GM19043 (cell line): ENCODE measurements around the gene XKR3.
"Not testable (repeated sequence)": the region's sequence is repeated elsewhere in the genome, so short reads cannot be mapped to it uniquely, and the experiment has no call there.

Experiments used
- ATAC-seq: cut with Tn5 transposase; IDR thresholded peaks from one replicate; pipeline ENCODE4 v1.9.1; 2021; ENCODE audit warnings: low read depth; ENCODE audit not compliant: unreplicated experiment

XKR3 gene

DNA sequence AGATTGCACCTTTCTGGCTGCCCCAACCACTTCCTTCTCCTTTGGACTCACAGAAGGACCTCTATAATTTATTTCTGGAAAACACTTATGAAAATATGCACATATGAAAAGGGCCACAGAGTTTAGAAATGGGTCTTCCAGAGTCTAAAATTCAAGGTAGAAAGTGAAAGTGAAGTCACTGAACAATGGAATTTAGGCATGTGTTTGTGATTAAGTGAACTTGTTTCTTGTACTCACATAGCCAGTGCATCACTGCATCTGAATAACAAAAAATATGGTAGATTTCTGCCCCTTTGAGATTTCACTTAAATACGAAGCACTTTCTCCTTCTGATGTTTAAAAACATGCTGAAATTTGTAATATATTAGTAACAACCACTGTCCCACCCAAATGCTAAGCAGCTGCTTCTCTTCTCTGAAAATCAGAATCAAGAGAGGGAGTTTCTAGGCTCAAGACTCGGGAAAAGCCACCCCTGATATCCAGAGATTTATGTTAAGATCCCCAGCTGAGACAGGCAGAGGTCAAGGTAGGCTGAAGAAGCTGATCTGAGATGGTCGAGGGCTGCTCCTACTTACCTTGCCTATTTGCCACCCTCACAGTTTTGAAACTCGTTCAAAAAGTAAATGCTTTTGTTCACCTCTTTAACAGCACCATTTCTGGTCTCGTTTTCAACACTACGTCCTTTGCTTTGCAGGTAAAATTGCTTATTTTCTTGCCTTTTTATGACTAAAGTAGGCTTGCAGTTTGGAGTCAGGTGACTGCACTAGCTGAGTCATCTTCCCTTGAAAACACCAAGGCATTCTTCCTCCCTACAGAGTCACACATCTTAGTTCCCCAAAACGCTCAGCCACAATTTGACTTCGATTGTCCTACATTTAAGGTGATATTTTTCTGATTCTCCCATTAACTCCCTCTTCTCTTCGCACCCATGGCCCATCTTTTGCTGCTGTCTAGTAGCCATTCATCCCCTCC, at the start of gene XKR3:
XKR3 (minus strand) TSS at position 696 of the 972 bp plus-strand sequence. CDS start 17,338 bp downstream, outside the sequence.
- ATAC-seq, result peak; percentile 86

DNA sequence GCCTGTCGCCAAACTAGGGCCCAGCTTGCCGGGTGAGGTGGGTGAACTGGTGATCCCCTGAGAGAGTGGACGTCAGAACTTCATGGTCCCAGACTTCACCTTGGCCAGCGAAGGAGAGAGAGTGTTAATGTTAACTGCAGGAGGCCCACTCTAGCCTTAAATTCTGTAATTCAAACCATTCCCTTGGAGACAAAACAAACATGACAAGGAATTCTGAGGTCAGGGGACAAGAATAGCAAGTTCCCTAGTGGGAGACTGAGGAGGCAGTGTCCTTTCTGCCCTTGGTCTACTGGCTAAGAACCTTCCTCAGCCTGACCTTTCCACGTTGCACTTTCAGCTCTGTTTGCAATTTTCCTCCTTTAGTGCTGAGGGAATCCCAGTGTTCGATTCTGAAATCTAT, 44.4 kb upstream of the XKR3 start:
- not testable (repeated sequence) for ATAC-seq

DNA sequence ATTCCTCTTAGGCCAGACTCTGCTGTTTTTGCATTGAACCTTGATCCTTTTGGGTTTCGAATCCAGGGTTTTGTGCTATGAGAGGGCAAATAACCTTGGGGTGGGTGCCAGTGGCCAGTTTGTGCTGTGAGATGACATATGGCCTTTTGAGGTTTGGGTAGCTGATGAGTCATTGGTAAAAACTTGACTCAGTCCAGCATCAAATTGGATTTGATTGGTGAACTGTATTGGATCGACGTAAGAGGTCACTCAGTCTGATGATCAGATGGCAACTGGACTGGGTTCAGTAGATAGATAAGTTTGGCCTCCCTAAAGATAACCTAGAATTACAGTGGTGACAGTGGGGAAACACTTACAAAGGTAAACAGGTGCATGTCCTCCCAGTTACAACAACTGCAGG, 41.0 kb upstream of the XKR3 start:
- no peak for ATAC-seq

DNA sequence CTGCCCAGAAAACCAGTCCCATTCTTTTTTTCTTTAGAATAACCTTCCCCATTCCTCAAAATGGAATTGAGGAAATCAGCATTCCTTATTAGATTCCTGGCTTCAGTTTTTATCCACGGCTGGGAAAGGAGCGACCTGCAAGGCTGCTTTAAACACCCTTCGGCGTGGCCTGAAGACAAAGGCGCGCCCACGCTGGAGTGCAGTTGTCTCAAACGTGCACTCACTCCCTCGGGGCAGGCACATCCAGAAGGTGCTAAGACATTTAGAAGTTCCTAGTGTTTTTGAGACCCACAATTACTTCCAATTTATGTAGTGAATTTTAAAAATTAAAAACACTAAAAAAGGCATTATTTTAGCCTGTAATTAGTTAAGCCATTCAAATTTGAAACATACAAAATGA, 31.6 kb upstream of the XKR3 start:
- ATAC-seq, result not testable (repeated sequence)

DNA sequence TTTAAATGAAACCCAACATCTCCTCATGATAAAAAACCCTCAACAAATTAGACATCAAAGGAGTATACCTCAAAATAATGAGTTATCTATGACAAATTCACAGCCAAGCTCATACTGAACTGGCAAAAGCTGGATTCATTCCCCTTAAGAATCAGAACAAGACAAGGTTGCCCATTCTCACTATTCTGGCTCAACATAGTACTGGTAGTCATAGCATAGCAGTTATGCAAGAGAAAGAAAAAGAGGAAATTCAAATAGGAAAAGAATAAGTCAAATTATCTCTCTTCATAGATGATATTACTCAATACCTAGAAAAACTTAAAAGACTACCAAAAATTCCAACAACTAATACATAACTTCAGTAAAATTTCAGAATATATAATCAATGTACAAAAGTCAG, 29.4 kb upstream of the XKR3 start:
- ATAC-seq, result no peak

DNA sequence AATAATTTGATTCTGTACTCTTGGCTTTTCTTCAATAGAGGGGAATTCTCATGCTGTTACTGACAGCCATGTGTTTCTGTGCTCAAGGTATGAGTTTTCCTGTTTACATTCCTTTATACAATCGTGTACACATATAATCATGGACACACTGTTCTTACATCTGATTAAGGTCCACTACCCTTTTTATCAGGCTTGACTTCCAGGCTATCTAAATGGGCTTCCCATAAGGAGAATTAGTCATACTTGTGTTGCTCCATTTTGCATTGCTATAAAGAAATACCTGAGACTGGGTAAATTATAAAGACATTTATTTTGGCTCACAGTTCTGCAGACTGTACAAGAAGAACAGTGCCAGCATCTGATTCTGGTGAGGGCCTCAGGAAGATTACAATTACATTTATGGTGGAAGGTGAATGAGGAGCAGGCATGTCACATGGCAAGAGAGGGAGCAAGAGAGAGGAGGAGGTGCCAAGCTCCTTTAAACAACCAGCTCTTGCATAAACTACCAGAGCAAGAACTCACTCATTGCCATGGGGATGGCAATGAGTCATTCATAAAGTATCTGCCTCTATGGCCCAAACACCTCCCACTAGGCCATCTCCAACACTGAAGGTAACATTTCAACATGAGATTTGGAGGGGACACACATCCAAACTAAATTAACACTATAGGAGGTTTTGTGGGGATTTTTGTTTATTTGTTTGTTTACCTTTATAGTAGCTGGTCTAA, 26.2 kb upstream of the XKR3 start:
- not testable (repeated sequence) for ATAC-seq

DNA sequence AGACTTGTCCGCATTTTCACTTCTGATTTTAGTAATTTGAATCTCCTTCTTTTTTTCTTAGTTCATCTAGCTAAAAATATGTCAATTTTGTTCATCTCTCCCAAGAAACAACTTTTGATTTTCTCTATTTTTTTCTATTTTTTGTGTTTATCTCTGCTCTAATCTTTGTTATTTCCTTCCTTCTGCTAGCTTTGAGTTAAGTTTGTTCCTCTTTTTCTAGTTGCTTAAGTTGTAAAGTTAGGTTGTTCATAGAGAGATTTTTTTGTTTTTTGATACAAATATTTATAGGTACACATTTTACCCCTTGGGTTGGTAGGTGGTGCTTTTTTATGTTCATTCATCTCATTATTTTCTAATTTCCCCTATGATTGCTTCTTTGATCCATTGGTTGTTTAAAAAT, 22.1 kb upstream of the XKR3 start:
- ATAC-seq, result no peak

DNA sequence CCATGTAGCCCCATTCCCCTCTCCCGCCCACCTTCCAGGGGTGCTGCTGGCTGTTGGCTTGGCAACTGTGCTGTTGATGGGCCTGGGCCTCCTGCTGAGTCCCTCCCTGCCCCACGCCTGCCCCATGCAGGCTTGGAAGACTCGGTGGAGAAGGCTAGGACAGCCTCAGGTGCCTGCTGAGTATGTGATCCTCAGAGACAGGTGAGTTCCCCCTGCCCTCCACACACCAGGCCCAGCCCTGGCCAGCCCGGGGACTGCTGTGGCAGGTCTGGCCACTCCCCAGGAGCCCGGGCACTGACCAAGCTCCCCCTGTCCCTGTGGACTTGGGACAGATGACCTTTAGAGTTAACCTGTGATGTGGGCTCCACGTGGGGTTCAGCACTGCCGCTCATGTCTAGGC, 20.7 kb upstream of the XKR3 start:
- no peak for ATAC-seq

DNA sequence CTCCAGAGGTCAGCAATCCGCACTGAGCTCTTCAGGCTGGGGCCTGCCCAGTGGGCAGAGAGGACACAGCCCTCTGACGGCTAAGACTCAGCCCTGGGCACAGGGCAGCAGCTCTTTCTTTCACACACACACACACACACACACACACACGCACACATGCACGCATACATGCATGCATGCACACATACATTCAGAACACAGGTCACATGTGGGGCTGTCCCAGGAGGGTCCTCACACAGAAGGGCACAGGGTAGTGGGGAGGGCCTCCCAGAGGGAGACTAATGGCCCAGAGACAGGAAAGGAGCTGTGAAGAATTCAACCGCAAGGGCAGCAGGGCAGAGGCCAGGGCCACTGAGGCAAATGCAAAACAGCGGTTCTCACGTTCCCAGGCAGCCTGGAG, 20.3 kb upstream of the XKR3 start:
- no peak for ATAC-seq

DNA sequence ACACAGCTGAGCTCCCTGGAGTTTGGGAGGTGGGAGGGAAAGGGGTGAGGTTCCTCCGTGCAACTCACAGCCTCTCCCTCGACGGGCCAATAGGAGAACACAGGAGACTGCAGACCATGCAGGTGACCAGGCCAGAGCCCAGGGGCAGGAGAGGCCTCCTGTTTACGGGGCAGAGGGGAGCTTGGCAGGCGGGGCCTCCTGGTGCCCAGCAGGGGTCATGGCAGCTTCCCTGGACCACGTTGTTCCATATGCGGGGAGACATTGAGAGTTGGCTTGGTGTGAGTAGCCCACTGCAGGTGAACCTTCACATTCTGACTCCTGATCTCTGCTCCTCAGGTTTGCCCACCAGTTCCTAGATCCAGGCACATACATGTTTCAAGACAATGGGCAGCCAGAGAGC, 19.3 kb upstream of the XKR3 start:
- no peak for ATAC-seq

DNA sequence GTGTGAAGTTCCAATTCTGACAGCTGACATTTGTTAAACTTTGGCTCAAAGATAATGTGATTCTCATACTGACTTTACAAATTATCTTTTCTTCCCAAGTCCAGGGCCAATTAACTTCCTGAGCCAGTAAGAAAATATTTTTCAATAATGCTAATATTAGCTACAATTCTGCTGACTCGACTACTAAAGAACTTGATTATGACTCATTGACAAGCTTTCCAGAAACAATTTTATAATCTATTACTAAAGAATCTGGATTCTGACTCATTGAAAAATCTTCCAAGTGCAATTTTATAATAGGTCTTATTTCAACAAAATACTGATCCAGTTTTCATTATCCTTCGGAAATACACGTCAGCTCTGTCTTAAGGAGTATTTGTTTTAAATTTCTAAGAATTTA, 12.9 kb upstream of the XKR3 start:
- ATAC-seq, result no peak

DNA sequence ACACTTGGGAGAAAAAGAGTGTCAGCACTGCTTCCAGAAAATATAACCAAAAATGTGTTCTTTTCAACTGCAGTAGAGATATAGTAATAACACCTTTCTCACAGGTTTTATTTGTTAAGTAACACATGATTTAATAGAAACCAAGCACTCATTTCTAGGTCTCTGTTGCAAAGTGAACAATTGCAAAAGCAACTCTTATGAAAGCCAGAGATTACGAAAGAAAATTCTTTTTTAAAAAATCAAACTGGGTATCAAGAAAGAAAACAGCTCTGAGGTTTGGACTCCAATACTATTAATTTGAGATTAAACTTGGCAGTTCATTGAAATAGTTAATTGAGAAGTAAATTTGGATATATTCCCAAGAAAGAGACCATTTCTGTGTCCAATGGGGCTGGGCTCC, 9.8 kb upstream of the XKR3 start:
- ATAC-seq, result no peak

DNA sequence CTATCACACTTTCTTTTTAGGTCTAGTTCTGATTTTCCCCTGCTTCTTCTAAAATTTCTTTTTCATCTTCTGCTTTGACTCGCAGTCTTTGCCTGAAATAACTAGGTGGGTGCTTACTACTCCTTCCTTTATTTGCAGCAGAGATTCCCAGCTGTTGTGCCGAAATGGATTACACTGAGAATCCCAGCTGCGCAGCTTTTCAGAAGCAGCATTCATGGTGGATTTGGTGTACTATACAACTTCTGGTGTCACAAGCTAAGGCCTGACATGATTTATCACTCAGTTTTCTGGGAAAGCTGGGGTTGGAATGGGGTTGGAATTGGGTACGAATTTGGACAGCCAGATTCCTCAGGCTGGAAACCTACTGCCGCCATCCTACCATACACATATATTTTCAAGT, 6.0 kb upstream of the XKR3 start:
- ATAC-seq, result no peak

DNA sequence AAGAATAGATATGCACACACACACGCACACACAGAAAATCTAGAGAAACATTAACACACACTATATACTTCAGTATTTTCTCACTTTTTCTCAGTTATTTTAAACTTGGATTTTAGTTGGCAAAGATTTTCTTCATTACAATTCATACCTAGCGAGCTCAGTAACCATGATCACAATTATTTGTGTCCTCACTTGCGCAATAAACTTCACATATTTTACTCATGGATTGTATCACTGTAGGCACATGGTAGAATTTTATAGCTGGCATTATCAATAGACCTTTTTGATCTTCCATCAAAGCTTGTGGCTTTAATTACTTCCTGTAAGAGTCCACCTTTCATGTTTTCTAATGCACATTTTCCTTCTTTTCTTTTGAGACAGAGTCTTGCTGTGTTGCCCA, 4.8 kb upstream of the XKR3 start:
- ATAC-seq, result no peak

DNA sequence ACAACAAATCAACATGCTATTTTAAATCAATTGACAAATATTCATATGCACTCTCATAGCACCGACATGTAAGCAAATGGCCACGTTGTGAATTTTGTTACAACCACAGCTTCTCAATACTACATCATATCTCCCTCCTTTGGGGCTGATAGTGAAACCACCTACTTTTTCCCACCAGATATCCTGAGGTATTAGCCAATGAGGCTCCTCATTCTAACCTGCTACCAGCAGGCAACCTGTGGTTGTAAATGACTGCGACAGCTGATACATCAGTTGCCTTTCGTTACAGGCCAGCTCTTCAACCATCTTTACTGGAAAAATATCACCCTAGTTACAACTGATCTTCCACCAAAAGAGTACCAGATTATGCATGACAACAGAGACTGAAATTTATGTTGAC, 3.7 kb upstream of the XKR3 start:
- no peak for ATAC-seq

DNA sequence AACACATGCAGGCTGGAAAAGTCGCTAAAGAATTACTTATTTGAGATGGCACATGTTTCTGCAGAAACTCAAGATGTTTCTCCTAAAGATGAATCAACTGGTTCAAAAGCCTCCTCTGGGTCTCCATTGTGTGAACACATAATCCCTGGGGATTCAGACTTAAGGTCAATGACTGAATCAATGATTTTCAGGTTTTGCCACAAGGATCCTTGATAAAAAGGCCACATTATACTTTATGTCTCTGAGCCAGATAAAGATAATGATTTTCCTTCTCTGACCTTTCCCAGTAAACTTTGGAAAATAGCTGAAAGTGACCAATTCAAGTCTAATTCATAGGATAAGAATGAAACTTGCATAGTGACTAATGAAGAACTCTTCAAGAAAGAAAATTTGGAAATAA, 2.3 kb upstream of the XKR3 start:
- no peak for ATAC-seq

DNA sequence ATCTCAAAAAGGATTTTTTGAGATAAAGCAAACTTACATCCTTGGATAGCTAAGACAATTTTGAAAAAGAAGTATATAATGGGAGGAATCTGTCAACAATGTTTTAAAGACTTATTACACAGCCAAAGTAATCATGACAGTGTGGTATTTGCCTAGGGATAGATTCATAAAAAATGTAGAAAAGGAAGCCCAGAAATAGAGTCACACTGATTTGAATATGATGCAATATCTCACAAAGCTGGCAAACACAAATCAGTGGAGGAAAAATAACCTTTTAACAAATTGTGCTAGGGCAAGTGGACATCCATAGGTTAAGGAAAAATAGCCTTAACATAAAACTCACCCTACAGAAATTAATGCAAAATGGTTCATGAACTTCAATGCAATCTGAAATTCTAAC, 6.0 kb downstream of the XKR3 start:
- ATAC-seq, result no peak

DNA sequence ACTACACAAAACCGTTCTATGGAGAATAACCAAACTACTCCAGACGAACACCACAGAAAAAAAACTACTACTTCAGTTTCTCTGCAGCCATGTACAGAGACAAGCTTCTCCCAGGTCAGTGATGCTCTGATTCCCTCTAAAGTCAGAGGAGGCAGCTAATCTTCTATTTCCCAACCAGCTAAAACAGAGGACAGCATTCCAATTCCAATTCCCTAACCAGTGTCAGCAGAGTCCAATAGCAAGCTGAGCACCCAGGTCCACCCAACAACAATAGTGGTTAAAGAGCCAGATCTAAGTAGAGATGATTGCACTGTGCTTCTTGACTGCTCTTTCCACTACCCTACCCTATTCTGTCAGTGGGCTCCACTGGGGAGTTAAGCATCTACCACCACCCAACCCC, 6.7 kb downstream of the XKR3 start:
- ATAC-seq, result no peak

DNA sequence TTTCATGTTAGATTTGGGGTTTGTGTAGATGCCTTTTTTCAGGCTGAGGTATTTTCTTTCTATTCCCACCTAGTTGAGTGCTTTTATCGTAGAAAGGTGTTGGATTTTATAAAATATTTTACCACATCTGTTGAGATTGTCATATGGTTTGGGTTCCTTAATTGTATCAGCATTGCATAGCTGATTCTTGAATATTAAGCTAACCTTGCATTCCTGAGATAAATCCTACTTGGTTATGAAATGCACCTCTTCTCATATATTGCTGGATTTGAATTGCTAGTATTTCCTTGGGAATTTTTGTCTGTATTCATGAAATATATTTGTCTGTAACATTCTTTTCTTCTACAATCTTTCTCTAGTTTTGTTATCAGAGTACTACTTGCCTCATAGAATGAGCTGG, 10.1 kb downstream of the XKR3 start:
- no peak for ATAC-seq

DNA sequence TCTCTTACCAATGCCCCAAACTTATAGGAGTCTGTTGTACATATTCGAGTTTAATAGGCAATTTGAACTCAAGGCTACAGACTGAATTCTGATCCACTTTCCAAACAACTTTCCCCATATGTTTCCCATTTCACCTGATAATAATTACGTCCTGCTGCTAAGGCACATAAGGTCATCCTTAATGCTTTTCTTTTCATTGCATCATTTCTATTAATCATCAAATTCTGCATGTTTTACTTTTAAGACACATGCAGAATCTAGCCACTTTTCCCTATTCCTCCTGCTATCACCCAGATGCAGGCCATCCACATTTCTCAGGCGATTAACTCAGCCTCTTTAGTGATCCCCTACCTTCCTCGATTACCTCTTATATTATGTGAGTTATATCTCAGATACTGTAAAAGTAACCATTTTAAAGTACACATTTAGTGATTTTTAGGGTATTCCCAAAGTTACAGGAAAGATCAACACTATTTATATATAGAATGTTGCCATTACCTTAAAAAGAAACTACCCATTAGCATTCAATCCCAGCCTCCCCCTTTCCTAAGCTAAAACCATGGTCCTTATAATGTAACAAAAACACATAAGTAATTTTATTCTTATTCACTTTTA, 14.9 kb downstream of the XKR3 start:
- ATAC-seq, result no peak

DNA sequence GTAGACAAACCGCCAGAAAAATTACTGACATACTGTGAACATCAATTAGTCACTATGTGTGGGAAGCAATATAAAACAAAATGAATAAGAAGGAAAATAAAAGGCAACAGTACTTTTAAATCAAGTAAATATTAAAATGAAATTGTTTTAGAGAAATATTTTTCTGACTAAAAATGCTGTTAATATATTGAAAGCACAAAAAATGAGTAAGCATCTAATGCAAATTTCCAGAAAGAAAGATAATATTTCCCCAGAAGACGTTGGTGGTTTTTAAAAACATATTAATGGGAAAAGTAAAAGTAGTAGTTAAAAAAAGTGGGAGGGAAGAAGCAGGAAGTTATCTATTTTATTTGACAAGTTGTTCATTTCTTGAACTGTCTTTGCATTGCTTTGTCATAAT, 16.5 kb downstream of the XKR3 start:
- ATAC-seq, result no peak
